HG03521 (cell line): ENCODE results near the gene OSBP2.

Source experiments
- ATAC-seq: cut with Tn5 transposase; IDR thresholded peaks from one replicate; pipeline ENCODE4 v1.9.1; 2021; ENCODE audit warnings: mild to moderate bottlenecking, moderate library complexity; ENCODE audit not compliant: unreplicated experiment

The OSBP2 gene

DNA sequence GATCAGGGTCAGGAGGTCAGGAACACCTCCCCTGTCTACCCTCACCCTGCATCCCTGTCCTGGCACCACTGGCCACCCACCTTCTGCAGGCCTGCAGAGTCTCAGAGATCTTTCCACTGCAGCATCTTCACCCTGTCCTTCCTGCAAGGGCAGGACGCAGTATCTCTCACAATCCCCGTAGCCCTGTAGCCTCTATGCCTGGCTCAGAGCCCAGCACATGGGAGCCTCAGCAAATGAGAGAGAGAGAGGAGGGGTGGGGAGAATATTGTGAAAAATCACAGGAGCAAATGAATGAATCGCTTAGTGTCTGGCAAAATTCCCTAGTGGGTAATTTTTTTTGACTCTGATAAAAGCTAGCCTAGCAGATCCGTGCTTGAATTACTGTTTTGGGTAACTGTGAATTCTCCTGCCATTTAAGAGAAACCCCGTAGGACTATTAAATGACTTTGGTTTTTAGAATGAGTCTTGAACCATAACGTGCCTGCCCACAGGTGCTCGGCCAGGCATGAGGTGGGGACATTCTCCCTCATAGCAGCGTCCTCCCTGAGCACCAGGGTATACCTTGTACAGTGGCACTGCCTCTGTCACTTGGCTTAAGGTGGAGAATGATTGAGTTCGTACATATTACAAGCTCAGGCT is 182.4 kb downstream of the OSBP2 start:
- ATAC-seq = no peak

GRCh38 chr22:30877662-30878515 is 183.2 kb downstream of the OSBP2 start:
- no peak for ATAC-seq

- ATAC-seq = no peak
These were observed 184.1 kb downstream of the OSBP2 start for GRCh38 chr22:30878516-30879414.

DNA sequence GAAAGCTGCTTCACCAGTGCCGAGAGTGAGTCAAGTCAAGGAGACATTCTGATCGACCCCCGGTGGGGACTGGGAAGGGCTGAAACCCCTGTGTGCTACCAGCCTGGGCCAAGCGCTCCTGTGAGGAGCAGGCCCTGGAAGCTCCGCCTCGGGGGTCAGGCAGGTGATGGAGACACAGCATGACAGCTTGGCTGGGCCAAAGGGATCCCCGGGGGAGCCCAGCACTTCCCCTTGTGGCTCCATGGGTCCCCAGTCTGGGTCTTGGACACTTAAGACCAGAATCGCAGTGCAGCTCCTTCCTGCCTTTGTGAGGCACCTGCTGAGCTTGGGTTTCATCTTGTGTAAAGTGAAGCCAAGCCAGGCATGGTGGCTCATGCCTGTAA is 184.7 kb downstream of the OSBP2 start:
- ATAC-seq = no peak

DNA sequence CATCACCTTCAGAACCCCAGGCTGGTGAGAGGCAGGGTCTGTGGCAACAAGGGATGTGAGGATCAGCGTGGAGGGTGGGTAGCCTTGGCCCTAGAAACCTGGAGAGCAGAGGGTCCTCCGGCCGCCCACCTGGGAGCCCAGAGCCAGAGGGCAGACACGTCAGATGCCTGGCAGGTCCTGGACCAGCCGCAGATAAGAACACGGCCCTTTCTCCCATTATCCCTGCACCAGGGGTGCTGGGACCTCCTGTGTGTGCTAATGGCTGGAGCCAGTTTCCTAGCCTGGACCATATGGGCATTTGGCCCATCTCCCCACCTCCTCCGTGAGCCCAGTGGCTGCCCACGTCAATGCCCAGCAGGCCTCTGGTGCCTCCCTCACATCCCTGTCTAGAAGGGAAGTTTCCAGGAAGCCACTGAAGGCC is 185.5 kb downstream of the OSBP2 start:
- no peak for ATAC-seq

- no peak for ATAC-seq
These were observed 186.2 kb downstream of the OSBP2 start for GRCh38 chr22:30880847-30881246.

DNA sequence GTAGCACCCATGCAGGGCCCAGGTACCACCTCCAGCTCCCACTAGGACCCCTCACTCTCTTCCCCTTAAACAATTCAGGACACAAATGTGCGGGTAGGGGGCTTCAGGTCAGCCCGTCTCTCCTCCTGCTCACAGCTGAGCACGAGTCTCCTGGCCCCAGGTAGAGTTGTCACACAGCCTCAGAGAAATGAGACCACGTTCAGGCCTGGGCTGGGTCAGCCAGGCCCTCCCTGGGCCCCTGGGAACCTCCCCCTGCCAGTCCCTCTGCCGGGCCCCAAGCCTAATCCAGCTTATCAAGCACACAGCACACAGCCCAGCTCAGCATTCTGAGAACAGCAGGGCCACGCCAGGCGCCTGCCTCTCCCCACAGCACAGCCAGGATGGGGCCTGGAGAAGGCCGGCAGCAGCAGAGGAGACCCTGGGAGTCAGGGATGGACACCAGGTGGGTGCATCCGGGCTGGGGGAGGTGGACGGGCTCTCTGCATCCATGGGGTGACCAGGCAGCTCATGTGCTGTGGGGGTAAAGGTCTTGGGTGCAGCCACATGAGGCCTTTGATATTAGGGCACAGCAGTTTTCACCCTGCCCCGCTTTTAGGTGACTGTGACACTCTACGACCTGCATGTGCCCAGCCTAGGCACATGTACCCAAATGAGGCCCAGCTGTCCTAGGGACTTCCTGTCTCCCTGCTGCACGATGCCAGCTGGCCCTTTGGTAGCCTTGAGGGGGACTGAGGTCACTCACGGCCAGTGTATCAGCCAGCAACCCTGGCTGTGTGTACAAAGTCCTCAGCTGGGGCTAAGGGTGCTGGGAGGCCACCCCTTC is 186.9 kb downstream of the OSBP2 start:
- ATAC-seq = no peak

GRCh38 chr22:30882184-30882717 is 187.6 kb downstream of the OSBP2 start:
- ATAC-seq = no peak

GRCh38 chr22:30882974-30883533 is 188.4 kb downstream of the OSBP2 start:
- no peak for ATAC-seq

GRCh38 chr22:30883586-30884145 is 189.0 kb downstream of the OSBP2 start:
- ATAC-seq = no peak

GRCh38 chr22:30884211-30885000 is 189.7 kb downstream of the OSBP2 start:
- ATAC-seq = no peak

- no peak for ATAC-seq
These were observed 190.3 kb downstream of the OSBP2 start for GRCh38 chr22:30885001-30885366.

DNA sequence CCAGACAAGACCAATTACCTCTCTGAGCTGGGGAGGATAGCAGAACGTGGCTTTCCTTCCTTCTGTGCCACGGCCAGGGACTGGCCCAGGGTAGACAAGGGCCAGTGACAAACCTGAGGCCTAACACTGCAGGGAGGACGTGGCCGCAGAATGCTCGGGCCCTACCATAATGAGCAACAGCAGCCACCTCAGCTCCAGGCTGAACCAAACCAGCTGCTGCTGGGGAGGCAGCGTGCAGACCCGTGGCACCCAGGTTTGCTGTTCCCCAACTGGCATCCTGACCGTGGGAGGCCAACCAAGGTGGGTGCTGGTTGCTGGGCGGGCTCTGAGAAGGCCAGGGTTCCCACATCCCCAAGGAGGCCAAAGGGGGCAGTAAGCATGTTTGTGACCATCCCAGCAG is 190.9 kb downstream of the OSBP2 start:
- no peak for ATAC-seq

- ATAC-seq = no peak
These were observed 192.8 kb downstream of the OSBP2 start for GRCh38 chr22:30887453-30887852.

GRCh38 chr22:30887861-30888260 is 193.2 kb downstream of the OSBP2 start:
- ATAC-seq = no peak

- no peak for ATAC-seq
These were observed 194.8 kb downstream of the OSBP2 start for GRCh38 chr22:30889268-30889995.

DNA sequence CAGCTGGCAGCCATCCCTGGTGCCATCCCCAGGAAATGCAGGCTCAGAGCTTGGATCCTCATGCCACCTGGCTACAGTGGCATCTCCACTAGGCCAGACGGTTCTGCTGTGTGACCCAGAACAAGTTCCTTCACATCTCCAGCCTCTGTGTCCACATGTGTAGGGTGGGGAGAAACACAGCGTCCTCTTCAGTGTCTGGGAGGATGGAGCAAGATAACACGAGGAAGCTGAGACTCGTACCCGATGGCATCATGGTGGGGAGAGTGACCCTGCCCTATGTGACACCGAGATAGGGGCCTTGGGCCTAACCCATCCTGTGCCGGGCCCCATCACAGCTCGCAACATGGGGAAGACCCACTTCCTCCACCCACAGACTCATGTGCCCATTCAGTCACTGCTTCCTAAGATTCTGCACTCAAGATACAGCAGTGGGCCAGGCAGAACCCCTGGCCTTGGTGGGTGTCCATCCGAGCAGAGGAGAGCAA is 195.4 kb downstream of the OSBP2 start:
- ATAC-seq = no peak
